Measurements from ENCODE around the gene ZNF576. TPM values are rescaled to one million over a fixed set of nuclear protein-coding genes. Genes with fewer than 3 reads are reported as not detected.
A peak's percentile ranks its signal among the peaks of the same experiment; 100 is the strongest.
"Not testable (repeated sequence)": the region's sequence is repeated elsewhere in the genome, so short reads cannot be mapped to it uniquely, and the experiment has no call there.

ZNF576 gene, protein sequence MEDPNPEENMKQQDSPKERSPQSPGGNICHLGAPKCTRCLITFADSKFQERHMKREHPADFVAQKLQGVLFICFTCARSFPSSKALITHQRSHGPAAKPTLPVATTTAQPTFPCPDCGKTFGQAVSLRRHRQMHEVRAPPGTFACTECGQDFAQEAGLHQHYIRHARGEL
- 10 to 100 TPM in 3 of 5 donors, 1 to 10 TPM in 2; 10.0 to 14.4 (median 10.6) TPM for polyA plus RNA-seq (ENCODE audit: insufficient read depth in 1 of 5, insufficient read length in 5 of 5, low replicate concordance in 1 of 5)
- long read RNA-seq, donor 1, partial matches to known transcripts, result 0 of 7 reads
- long read RNA-seq, donor 1, other reads (novel, unspliced or antisense), result 0 of 7 reads
- long read RNA-seq, donor 2, partial matches to known transcripts, result 0 of 5 reads
- long read RNA-seq, donor 2, other reads (novel, unspliced or antisense), result 0 of 5 reads
- long read RNA-seq, donor 3, transcript ZNF576-201 (3 exons, 2,566 nt), result major isoform, 6 of 15 reads
- long read RNA-seq, donor 3, partial matches to known transcripts, result 8 of 15 reads
- long read RNA-seq, donor 3, other reads (novel, unspliced or antisense), result 0 of 15 reads
- long read RNA-seq, donor 4, partial matches to known transcripts, result 0 of 4 reads
- long read RNA-seq, donor 4, other reads (novel, unspliced or antisense), result 0 of 4 reads
- long read RNA-seq, donor 5, transcript ZNF576-201 (3 exons, 2,566 nt), result major isoform, 9 of 22 reads
- long read RNA-seq, donor 5, partial matches to known transcripts, result 7 of 22 reads
- long read RNA-seq, donor 5, other reads (novel, unspliced or antisense), result 0 of 22 reads
- long read RNA-seq, donor 6, transcript ZNF576-201 (3 exons, 2,566 nt), result major isoform, 5 of 8 reads
- long read RNA-seq, donor 6, partial matches to known transcripts, result 0 of 8 reads
- long read RNA-seq, donor 6, other reads (novel, unspliced or antisense), result 0 of 8 reads
- long read RNA-seq, donor 7, transcript ZNF576-201 (3 exons, 2,566 nt), result major isoform, 6 of 9 reads
- long read RNA-seq, donor 7, partial matches to known transcripts, result 0 of 9 reads
- long read RNA-seq, donor 7, other reads (novel, unspliced or antisense), result 0 of 9 reads
- long read RNA-seq, donor 8, partial matches to known transcripts, result 0 of 3 reads
- long read RNA-seq, donor 8, other reads (novel, unspliced or antisense), result 0 of 3 reads

DNA sequence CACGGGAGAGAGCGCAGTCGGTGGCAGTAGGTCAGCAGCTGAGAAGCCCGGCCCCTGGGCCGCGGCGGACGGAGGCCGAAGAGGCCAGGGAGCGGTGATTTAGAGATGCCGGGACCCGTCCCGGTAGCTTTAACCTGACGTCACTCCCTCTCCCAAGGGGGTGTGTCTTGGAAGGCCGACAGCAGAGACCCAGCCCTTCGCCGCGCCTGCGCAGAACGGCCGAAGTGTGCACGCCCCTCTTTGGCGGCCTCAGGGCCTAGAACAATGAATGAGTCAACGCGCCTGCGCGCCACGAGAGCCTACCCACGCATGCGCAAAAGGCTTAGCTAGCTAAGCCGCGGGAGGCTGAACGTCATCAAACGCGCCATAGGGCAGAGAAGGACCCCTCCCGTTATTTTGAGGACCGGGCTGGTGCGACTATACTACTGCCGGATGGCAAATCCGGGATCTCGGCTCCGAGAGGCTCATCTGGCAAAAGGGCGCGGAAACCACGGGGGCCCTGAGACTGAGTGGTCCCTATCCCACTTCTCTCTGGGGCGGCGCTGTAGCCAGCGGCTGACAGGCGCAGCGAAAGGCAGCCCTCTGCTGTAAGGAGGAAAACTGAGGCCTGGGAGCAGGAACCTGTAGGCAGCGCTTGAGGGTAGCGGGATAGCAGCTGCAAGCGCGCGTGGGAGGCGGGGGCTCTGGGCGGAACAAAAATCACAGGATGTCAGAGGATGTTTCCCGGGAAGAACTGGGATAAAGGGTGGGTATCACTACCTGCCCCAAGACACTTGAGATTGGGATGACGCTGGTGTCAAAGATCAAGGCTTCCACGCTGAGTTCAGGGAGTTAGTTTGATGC lies at the start of gene ZNF576, which contains the start of gene IRGQ:
Gene ZNF576 (plus strand): TSS at position 597 of the 843 bp plus-strand sequence. CDS start 514 bp downstream, outside the sequence.
Gene IRGQ (minus strand): TSS at position 136 of the 843 bp plus-strand sequence. CDS start 796 bp downstream, outside the sequence.
- peak; percentile 100 for DNase-seq

DNA sequence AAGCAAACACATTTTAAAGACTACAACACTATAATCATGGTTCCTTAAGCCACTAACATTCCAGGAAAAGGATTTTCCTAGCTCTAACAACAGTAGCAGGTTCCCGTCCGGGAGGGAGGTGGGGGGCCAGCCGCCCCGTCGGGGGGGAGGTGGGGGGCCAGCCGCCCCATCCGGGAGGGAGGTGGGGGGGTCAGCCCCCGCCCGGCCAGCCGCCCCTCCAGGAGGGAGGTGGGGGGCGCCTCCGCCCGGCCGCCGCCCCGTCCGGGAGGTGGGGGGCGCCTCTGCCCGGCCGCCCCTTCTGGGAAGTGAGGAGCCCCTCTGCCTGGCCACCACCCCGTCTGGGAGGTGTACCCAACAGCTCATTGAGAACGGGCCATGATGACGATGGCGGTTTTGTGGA lies 48.5 kb upstream of the ZNF576 start:
- DNase-seq, result not testable (repeated sequence)

DNA sequence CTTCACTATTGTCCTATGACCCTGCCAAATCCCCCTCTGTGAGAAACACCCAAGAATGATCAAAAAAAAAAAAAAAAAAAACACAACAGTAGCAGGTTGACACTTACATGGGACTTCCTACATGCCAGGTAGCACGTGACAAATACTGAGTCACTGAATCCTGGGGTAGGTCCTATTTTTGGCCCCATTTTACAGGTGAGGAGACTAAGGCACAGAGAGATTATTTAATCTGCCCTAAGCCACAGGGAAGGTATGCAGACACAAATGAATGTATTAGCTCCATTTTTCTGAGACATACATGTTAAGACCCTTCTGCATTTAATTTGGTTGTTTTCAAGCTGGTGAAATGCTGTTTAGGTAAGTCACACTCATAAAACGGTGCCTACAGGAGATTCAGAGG lies 47.7 kb upstream of the ZNF576 start:
- DNase-seq, result no peak

DNA sequence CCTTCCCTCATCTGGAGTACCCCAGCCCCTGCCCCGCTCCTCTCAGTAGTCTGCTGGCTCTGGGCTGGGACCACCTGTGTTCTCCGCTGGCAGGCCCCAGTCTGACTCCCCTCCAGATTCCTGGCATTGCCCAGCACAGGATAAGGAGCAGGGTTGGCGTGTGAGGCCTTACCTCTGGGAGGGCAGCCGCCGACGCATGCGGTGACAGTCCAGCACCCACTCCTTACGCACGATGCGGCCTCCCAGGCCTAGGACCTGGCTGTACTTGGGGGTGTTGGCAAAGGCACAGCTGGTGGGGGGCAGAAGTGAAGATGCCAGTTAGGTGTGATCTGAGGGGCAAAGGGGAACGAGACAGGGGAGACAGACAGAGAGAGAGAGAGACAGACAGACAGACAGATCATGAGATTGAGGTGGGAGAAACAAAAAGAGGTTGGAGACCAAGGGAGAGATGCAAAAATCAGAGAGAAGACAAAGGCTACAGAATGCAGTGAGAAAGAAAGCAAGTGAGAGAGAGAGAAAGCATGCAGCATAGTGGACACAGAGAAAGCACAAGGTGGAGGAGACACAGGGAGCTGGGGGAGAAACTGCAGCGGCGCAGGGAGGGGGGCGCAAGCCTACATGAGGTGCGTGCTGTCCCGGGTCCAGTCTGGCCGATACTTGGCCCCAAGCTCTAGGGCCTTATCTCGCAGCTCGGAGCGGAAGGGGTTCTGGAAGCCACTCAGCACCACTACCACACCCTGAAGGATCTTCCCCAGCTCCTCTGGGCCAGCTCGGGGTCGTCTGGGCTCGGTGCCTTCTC lies 44.8 kb upstream of the ZNF576 start:
- DNase-seq, result no peak

DNA sequence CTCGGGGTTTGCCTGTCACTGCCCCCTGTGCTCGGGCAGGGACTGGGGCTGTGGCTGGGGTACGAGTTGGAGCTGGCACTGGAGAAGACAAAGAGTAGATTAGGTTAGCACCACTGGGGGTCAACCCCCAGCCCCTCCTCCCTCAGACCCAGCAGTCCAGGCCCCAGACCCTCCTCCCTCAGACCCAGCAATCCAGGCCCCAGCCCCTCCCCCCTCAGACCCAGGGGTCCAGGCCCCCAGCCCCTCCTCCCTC lies 44.3 kb upstream of the ZNF576 start:
- no peak for DNase-seq

DNA sequence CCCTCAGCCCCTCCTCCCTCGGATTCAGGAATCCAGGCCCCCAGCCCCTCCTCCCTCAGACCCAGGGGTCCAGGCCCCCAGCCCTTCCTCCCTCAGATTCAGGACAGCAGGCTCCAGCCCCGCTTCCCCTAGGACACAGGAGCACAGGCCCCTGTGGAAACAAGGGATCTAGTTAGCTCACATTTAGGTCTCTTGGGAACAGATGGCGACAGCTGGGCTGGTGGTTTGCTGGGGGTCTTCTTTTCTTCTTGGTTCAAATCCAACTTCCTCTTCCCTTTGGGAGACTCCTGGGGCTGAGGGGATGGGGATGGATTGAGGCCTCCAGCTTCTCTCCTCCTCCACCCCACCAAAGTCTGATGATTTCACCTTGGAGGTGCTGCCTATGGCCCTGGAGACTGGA lies 43.8 kb upstream of the ZNF576 start:
- no peak for DNase-seq

DNA sequence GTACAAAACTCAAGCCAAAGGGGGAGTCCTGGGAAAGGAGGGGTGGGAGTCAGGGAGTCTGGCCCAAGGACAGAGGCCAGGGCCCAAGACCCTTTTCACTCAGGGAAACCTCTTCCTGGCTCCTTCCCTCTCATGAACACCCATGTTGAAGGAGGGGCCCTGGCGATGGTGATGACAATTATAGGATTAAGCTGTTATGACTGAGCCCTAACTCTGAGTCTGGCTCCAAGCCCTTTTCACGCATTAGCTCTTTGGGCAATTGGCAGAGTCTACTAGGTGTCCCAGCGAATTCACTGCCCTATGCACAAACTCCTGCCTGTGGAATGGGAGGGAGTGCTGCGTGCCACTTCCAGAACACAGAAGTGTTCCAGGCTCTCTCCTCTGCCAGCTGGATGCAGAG lies 42.7 kb upstream of the ZNF576 start:
- no peak for DNase-seq

DNA sequence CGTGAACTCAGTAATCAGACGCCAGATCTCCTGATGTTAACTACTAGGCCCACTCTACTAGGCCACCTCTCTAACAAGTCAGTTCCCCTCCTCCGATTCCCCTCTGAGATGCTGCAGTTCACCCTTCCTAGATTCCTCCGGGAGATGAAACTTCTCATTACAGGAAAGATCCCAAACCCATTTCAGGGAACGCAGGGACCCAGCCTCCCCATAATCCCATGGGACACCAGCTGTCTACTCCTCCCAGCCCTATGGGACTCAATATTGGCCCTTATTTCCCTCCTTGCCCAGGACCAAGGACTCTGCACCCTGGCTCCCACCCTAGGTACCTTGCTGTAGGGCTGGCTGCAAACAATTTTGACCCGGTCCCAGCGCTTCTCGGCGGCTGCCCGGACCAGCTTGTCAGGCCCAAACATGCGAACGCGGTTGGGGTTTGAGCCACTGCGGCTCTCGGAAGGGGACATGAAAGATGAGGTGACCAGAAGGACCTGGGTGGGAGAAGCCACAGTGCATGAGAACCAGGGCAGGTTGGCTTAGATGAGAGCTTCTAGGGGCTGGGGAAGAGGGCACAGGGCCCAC lies 42.0 kb upstream of the ZNF576 start:
- no peak for DNase-seq

DNA sequence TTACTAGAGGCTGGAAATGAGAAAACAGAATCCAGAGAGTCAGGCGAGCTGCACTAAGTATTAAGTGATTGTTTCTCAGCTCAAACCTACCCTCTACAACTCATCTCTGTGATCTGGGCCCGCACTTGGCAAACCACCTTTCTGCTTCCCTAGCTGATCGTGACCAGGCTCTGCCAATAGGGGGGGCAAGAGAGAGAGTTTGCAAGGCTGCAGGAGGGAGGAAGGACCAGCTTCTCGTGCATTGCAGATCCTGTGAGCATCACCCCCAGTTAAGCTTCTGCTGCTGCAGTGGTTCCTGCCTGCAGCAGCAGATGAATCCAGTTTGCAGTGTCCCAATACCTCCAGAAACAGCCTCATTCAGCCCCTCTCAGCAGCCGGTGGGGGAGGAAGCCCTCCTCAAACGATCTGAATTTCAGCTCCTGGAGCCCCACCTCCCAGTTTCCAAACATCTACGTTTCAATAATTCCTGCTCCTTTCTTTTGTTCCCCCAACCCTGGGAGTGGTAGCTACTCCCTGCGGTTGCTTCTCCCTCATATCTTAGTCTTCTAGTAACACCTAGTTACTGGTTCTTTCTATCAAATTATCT lies 41.1 kb upstream of the ZNF576 start:
- DNase-seq, result peak in 1 of 2 donors; percentile 46

DNA sequence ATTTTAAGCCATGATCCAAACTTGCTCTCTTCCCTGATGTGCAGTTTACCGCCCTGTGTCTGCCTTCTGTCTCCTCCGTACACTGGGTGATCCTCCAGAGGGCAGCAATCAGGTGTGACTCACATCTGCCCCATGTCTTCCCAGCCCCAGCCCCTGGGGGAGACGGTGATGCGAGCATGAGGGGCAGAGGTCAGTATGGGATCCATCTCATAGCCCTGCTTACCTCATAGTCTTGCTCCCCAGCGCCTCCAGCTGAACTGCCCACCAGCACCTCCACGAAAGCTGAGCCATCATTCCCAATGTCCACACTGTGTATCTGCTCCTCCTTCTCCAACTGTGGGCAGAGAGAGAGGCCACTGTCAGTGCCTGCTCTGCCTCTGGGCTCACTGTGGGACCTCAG lies 35.7 kb upstream of the ZNF576 start:
- no peak for DNase-seq

DNA sequence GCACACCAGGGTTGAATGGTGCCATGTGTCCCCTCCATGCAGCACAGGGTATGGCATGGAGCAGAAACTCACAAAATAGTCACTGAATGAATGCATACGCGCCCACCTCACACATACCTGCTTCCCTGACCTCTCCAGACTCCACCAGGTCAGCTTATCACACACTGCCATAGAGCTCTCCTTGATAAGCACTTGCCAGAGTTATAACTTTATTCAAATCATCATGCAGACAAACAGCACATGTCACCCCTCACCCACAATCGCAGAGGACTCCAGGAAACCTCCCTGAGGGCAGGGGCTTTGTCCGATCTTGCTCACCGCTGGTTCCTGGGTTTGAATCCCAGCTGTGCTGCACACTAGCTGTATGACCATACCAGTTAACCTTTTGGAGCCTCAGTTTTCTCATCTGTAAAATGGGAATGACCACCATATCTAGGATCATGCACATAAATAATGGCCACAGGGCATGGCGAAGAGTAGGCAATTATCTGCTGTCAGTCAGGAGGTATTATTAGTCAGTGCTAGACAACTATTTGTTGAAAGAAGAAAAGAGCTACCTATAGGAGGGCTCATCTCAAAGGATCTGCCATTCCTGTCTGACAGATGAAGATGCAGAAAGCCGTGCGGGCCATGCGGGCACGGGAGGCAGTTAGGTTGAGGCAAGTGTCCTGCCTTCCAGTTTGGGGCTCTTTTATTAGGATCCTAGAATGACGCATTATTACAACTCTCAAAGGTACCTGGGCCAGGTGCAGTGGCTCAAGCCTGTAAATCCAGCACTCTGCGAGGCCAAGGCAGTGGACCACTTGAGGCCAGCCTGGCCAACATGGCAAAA lies 35.0 kb upstream of the ZNF576 start:
- no peak for DNase-seq

DNA sequence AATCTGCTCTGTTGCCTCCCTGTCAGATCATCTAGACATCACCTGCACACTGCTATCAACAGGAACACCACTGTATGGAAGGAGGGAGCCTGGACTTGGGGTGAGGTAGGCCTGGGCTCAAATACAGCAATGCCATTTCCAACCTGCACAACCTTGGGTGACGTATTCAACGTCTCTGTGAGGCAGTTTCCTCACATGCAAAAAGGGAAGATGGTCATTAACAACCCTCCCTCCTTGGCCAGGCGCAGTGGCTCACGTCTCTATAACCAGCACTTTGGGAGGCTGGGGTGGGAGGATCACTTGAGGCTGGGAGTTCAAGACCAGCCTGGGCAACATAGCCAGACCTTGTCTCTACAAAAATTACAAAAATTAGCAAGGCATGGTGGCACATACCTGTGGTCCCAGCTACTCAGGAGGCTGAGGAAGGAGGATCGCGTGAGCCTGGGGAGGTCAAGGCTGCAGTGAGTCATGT lies 34.1 kb upstream of the ZNF576 start:
- no peak for DNase-seq

DNA sequence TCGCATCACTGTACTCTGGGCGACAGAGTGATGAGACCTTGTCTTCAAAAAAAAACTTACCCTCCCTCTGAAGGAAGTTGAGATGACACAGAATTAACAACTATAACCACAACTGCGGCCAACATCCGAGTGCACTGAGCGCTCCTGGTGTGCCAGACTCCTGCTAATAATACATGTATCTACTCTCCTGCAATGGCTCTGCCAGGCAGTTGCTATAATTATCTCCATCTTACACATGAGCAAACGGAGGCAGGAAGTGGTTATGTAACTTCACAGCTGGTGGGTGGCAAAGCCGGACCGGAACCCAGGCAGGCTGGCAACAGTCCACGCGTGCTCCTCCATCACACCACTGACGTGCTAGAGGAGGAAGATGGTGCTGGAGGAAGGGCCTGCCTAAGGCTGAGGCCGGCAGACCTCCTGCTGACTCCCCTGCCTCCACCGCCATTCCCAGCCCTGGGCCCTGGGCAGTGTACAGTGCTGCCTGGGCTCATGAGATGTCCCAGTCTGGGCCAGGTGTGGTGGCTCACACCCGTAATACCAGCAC lies 33.6 kb upstream of the ZNF576 start:
- peak in 1 of 2 donors; percentile 31 for DNase-seq

DNA sequence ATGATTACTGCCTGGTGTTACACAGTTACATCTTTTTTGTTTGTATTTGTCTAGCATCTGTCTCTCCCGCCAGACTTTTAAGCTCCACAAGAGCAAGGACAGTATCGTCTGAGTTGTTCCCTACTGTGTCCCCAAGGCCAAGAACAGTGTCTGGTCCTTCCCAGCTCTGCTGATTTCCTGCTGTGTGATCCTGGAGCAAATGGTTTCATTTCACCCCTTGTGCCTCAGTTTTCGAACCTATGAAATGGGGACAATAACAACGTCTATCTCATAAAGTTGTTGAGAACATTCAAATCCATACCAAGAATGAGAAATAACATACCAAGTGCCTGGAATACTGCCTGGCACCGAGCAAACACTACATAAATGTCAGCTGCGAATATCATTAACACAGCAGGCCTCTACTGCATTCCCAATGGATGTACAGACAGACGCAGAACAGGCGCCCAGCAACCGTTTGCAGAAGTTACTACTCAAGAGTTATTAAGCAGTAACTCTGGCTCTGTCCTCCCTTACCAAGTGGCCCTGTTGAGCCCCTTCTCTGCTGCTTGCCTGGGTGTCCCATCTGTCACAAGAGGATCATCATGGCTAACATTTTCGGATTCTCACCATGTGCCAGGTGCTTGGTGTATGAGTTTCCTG lies 32.5 kb upstream of the ZNF576 start:
- no peak for DNase-seq

DNA sequence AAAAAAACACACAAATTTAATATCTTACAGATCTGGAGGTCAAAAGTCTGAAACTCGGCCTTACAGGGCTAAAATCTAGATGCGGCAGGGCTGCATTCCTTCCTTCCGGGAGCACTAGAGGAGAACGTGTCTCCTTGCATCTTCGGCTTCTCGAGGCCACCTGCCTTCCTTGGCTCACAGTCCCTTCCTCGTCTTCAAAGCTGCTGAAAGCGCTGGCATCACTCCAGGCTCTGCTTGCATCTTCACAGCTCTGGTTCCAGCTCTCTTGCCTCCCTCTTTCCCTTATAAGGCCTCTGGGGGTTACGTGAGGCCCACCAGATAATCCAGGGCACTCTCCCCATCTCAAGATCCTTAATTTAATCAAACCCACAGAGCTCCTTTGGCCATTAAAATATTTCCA lies 31.6 kb upstream of the ZNF576 start:
- DNase-seq, result no peak

DNA sequence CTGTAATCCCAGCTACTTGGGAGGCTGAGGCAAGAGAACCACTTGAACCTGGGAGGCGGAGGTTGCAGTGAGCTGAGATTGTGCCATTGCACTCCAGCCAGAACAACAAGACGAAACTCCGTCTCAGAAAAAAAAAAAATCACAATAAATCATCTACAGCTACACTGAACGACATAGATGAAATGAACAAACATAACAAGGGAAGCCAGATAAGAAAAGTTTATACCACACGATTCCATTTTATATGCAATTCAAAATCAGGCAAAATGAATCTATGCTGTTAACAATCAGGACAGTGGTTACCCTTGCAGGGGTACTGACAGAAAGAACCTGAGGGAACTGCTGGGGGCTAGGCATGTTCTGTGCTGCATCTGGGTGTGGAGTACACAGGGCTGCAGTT lies 26.7 kb upstream of the ZNF576 start:
- no peak for DNase-seq

DNA sequence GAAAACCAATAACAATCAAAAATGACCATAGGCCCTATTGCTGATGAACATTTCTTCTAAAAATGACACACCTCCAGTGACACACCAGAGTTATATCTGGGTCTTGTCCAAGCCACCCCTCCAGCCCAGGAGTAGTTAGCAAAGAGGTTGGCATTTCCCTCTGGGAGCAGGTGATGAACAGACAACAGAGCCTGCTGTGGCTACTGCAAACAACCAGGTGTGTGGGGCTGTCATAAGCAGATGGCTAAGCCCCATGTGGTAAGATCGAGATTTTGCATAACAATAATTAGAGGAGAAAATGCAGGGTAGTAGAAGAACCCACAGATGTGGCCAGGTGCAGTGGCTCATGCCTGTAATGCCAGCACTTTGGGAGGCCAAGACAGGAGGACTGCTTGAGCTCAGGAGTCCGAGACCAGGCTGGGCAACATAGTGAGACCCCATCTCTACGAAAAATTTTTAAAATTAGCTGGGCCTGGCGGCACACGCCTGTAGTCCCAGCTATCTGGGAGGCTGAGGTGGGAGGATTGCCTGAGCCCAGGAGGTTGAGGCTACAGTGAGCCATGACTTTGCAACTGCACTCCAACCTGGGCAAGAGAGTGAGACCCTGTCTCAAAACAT lies 26.1 kb upstream of the ZNF576 start:
- no peak for DNase-seq
